GM19035 (cell line): ENCODE results near the gene GARIN5A.

Experiments
- ATAC-seq: cut with Tn5 transposase; IDR thresholded peaks from one replicate; pipeline ENCODE4 v1.9.1; 2021; ENCODE audit not compliant: unreplicated experiment

GARIN5A gene

DNA sequence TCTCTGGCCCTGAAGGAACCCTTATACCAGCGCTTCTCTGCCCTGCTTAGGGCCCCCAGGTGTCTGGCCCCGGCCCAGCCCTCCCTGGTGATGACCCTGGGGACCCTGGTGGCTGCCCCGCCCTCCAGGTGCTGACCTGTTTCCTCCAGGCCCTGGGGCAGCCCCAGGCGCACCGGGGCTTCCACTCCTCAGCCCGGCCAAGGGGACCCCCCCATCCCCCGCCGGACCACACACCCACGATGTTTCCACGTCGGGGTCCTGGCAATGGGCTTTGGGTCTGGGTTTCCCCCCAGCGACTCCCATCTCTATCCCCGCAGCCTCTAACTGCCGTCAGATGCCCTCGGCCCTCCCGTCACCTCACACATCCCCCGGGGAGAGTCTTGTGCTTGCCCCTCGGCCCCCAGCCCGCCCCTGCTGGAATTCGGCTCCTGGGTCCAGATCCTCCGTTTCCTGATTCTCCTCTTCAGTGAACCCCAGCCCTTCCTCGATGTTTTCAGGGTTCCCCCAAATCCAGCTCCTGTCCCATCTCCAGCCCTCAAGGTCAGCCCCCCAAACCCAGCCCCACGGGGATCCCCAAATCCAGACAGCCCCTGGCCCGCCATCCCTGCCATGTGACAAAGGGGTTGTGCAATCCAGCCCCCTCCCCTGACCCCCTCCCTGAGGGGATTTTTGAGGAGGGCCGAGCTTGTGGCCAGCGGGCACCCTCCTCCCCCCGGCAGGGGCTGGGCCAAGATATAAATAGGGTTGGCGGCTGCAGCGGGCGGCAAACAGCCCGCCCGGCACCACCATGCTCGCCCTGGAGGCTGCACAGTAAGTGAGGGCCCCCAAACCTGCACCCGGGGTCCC lies 58.2 kb downstream of the GARIN5A start, which contains the start of gene SPIB:
SPIB (plus strand) TSS at position 763 of the 846 bp plus-strand sequence; CDS start at position 788, 25 bp downstream.
- ATAC-seq = no peak

DNA sequence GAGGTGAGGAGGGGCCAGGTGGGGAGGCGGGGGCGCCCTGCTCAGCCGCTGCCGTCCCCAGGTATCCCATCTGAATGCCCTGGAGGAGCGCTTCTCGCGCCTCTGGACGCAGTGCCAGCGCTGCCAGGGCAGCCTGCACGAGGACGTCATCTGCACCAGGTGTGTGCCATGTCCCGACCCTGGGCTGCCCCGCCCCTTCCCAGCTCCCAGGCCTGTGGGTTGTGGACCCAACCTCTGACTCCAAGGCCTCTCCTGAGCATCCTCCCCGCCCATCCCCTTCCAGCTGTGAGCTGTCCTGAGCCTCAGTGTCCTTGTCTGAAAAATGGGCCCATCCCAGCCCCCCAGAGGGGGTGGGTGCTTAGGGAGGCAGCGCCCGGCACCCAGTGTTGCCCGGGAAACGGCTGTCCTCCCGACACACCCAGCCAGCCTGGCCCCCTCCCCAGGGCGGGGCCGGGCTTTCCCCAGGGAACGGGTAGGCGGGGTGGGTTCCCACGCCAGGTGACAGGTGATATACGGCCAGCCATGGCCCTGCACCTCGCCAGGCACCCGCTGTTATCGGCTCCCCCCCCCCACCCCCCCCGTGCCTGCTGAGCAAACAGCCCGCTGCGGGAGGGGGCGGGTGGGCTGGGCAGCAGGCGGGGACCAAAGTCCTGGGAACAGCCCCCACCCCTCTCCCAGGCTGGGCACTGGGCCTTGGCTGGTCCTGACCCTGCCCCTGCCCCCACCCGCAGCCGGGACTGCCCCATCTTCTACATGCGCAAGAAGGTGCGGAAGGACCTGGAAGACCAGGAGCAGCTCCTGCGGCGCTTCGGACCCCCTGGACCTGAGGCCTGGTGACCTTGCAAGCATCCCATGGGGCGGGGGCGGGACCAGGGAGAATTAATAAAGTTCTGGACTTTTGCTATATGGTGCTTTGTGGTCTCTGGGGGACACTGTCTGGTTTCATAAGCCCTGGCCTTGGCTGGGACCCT lies 59.3 kb downstream of the GARIN5A start:
- no peak for ATAC-seq
